Measurements from ENCODE around the gene SPTB. TPM values are rescaled to one million over a fixed set of nuclear protein-coding genes. Genes with fewer than 3 reads are reported as not detected.

SPTB gene
- total and polyA plus RNA-seq, 9 of the 15 experiments (the other 6 are each of a cell fraction or from before 2014, with no cell fraction given), result 0.21 to 45.9 (median 11.7) TPM

- no peak overlapping the region for H3K27ac ChIP-seq (ENCODE audit: extremely low read depth, low read depth, low read length)
- CTCF ChIA-PET (ENCODE audit: low intra/inter-chr PET ratio), result no interaction called here
- no peak overlapping the region for H3K4me3 ChIP-seq
- DNase-seq (ENCODE audit: extremely low read depth in 1 of 4, low spot score in 3 of 4) (no peak), FAIRE-seq (no peak), ATAC-seq (no peak)
- H3K9me1 ChIP-seq (ENCODE audit: control insufficient read depth, insufficient read depth, low read length), result no peaks in the 10 kb centered on the region
- BruUV-seq (replicated peaks), result no TSS peak
- H3K9ac ChIP-seq (ENCODE audit: insufficient read depth in 1 of 2, low read depth in 2 of 2, low read length in 2 of 2), result no peak overlapping the region
- H3K4me1 ChIP-seq (replicated peaks in 1 of 2; ENCODE audit: control insufficient read depth in 2 of 2, insufficient read depth in 2 of 2, low read length in 2 of 2), result no peaks in the 10 kb centered on the region
- H3K9me3 ChIP-seq (replicated peaks; ENCODE audit: control insufficient read depth, insufficient read depth, low read depth, low read length), result no peaks in the 10 kb centered on the region
- in situ Hi-C loops (cut with MboI), result no loop called here
- H3K27me3 ChIP-seq (ENCODE audit: control insufficient read depth in 2 of 2, insufficient read depth in 2 of 2, low read length in 2 of 2), result no peaks in the 10 kb centered on the region
- H4K20me1 ChIP-seq (replicated peaks; ENCODE audit: control insufficient read depth, insufficient read depth, low read length), result no peaks in the 10 kb centered on the region
- POLR2A ChIA-PET, result no interaction called here
- TF ChIP-seq FOXP4 (CRISPR knock-in tag; IDR thresholded peaks at IDR 0.05; ENCODE audit: borderline replicate concordance) (no peak), MCM2 (IDR thresholded peaks at IDR 0.05; ENCODE audit: low read depth) (no peak), ZNF140 (CRISPR knock-in tag; IDR thresholded peaks at IDR 0.05) (no peak), PATZ1 (CRISPR knock-in tag; IDR thresholded peaks at IDR 0.05; ENCODE audit: borderline replicate concordance) (no peak), SMAD3 (CRISPR knock-in tag; conservative IDR thresholded peaks at IDR 0.05) (no peak), ZNF274 (IDR thresholded peaks at IDR 0.05; ENCODE audit: borderline replicate concordance, low read depth, low read length) (no peak), ZNF146 (CRISPR knock-in tag; IDR thresholded peaks at IDR 0.05; ENCODE audit: unreplicated experiment) (no peak), PRDM10 (IDR thresholded peaks at IDR 0.05; ENCODE audit: partially characterized antibody) (no peak), RAD21 (CRISPR knock-in tag; conservative IDR thresholded peaks at IDR 0.05 in 1 of 2, IDR thresholded peaks at IDR 0.05 in 1 of 2) (no peak), ZNF408 (CRISPR knock-in tag; IDR thresholded peaks at IDR 0.05; ENCODE audit: low read depth) (no peak), SNIP1 (IDR thresholded peaks at IDR 0.05; ENCODE audit: low read depth) (no peak), OTX1 (CRISPR knock-in tag; IDR thresholded peaks at IDR 0.05) (no peak), ARHGAP35 (IDR thresholded peaks at IDR 0.05; ENCODE audit: partially characterized antibody) (no peak)
- H2AFZ ChIP-seq (ENCODE audit: low read depth, low read length), result no peak overlapping the region
- intact Hi-C loops (cut with micrococcal nuclease), result no loop called here
- H3K4me2 ChIP-seq (ENCODE audit: insufficient read depth, low read length), result no peak overlapping the region
- H3K79me2 ChIP-seq (ENCODE audit: control insufficient read depth, insufficient read depth, low read length), result no peaks in the 10 kb centered on the region
- 78% methylated on average over 6 of the region's 6 CpGs for WGBS (ENCODE audit: insufficient coverage, low coverage, missing lambda C conversion rate)
- H3K36me3 ChIP-seq (ENCODE audit: control insufficient read depth, insufficient read depth, low read length), result peaks cover 41% of the 10 kb centered on the region; the same call in 2 of the 3 replicates
These were observed 72.7 kb downstream of the SPTB start for GRCh38 chr14:64806862-64807495.

All from K562 (cell line).